Left ventricle myocardium inferior (tissue), 1 donor: ENCODE results near the gene DUSP1. TPM values are rescaled to one million over a fixed set of nuclear protein-coding genes. Genes with fewer than 3 reads are reported as not detected.
A peak's percentile ranks its signal among the peaks of the same experiment; 100 is the strongest.

Experiments
- DNase-seq: peaks from one replicate; pipeline ENCODE4 v3.0.0-alpha.2; 2020
- H3K27ac ChIP-seq: fragments of 200-600 bp; replicated peaks from 2 replicates; pipeline ENCODE4 v1.8.0; 2021
- H3K27me3 ChIP-seq: fragments of 200-600 bp; 2 replicates; pipeline ENCODE4 v1.8.0; 2021; ENCODE audit warnings: low read depth
- H3K36me3 ChIP-seq: fragments of 200-600 bp; 2 replicates; pipeline ENCODE4 v1.8.0; 2021
- H3K4me1 ChIP-seq: fragments of 200-600 bp; 2 replicates; pipeline ENCODE4 v1.8.0; 2021
- H3K4me3 ChIP-seq: fragments of 200-600 bp; 2 replicates; pipeline ENCODE4 v1.8.0; 2021; ENCODE audit warnings: mild to moderate bottlenecking, moderate library complexity
- H3K9me3 ChIP-seq: fragments of 200-600 bp; replicated peaks from 2 replicates; pipeline ENCODE4 v1.8.0; 2021
- CTCF ChIP-seq: fragments of 200-600 bp; IDR thresholded peaks from 2 replicates; pipeline ENCODE4 v1.8.0; 2021; ENCODE audit warnings: antibody characterized with exemption, mild to moderate bottlenecking, borderline replicate concordance
- intact Hi-C: fragments of 100-400 bp; cut with micrococcal nuclease; formaldehyde crosslinking; loops from one replicate; pipeline ENCODE4 v1.11.0; 2022
- total RNA-seq: library from RNA; stranded (reverse); fragmentation: NEBNext Ultra II Directional; extraction: Animal tissue kit (Norgen Biotek cat#: 25700); gene quantifications from one replicate; pipeline ENCODE4 v1.2.1, GENCODE V29; 2021
- donor health status: DM: no; HTN: yes; CAD: no; lungs with severe emphysema.

Gene DUSP1
- total RNA-seq, 1 donor from 2014 or later = 85.0 TPM

GRCh38 chr5:172758834-172759149, 12.2 kb downstream of the DUSP1 start:
- Histone ChIP-seq H3K4me1 (peaks cover 16% of the 10 kb centered on the region), H3K4me3 (no peak overlapping the region), H3K36me3 (no peaks in the 10 kb centered on the region), H3K27me3 (no peaks in the 10 kb centered on the region), H3K27ac (peak overlapping the region; percentile 62), H3K9me3 (peaks cover 25% of the 10 kb centered on the region)
- no peak for TF ChIP-seq CTCF
- no peak for DNase-seq
- intact Hi-C loops = no loop called here

- Histone ChIP-seq H3K4me3 (no peak overlapping the region), H3K4me1 (peaks cover 16% of the 10 kb centered on the region), H3K36me3 (no peaks in the 10 kb centered on the region), H3K9me3 (peaks cover 25% of the 10 kb centered on the region), H3K27ac (peak overlapping the region; percentile 62), H3K27me3 (no peaks in the 10 kb centered on the region)
- intact Hi-C loops = no loop called here
- no peak for TF ChIP-seq CTCF
- DNase-seq = no peak
These were observed 12.7 kb downstream of the DUSP1 start for GRCh38 chr5:172758077-172758833.

- Histone ChIP-seq H3K36me3 (no peaks in the 10 kb centered on the region), H3K27me3 (no peaks in the 10 kb centered on the region), H3K4me3 (no peak overlapping the region), H3K27ac (peak overlapping the region; percentile 62), H3K9me3 (peaks cover 25% of the 10 kb centered on the region), H3K4me1 (peaks cover 19% of the 10 kb centered on the region)
- no peak for TF ChIP-seq CTCF
- intact Hi-C loops = no loop called here
- DNase-seq = no peak
These were observed 13.5 kb downstream of the DUSP1 start for GRCh38 chr5:172757394-172758010.

GRCh38 chr5:172756764-172757393, 14.1 kb downstream of the DUSP1 start:
- Histone ChIP-seq H3K27me3 (no peaks in the 10 kb centered on the region), H3K4me1 (peaks cover 26% of the 10 kb centered on the region), H3K27ac (no peak overlapping the region), H3K4me3 (no peak overlapping the region), H3K9me3 (peaks cover 25% of the 10 kb centered on the region), H3K36me3 (no peaks in the 10 kb centered on the region)
- TF ChIP-seq CTCF = no peak
- intact Hi-C loops = no loop called here
- no peak for DNase-seq

- H3K4me1 ChIP-seq = peaks cover 47% of the 10 kb centered on the region
- H3K36me3 ChIP-seq = no peaks in the 10 kb centered on the region
- peaks cover 15% of the 10 kb centered on the region for H3K9me3 ChIP-seq
- no peak overlapping the region for H3K4me3 ChIP-seq
- H3K27me3 ChIP-seq = no peaks in the 10 kb centered on the region
- no peak for DNase-seq
- no peak overlapping the region for H3K27ac ChIP-seq
- intact Hi-C loops = no loop called here
- TF ChIP-seq CTCF = no peak
These were observed 16.2 kb downstream of the DUSP1 start for GRCh38 chr5:172754596-172755356.
